Neuronal stem cell (in vitro differentiated cells): Measurements from ENCODE around the gene USP2.

Experiments used
- DNase-seq: peaks from one replicate; pipeline ENCODE4 v3.0.0-alpha.2; 2013; ENCODE audit warnings: low spot score
- H2AFZ ChIP-seq: one replicate; pipeline ENCODE4 v1.6.1; 2013; ENCODE audit warnings: mild to moderate bottlenecking, low read length, inconsistent platforms
- H2AK5ac ChIP-seq: 2 replicates; pipeline ENCODE4 v1.6.1; 2013; ENCODE audit warnings: low read depth, mild to moderate bottlenecking, inconsistent platforms, low read length, moderate library complexity, mixed read lengths
- H2BK120ac ChIP-seq: 2 replicates; pipeline ENCODE4 v1.6.1; 2013; ENCODE audit warnings: low read depth, mild to moderate bottlenecking, inconsistent platforms, low read length, moderate library complexity, mixed read lengths
- H2BK12ac ChIP-seq: one replicate; pipeline ENCODE4 v1.6.1; 2013; ENCODE audit warnings: low read length, inconsistent platforms
- H2BK15ac ChIP-seq: 2 replicates; pipeline ENCODE4 v1.6.1; 2013; ENCODE audit warnings: mild to moderate bottlenecking, low read length, inconsistent platforms, mixed read lengths
- H2BK5ac ChIP-seq: one replicate; pipeline ENCODE4 v1.6.1; 2013; ENCODE audit warnings: inconsistent platforms, mild to moderate bottlenecking, low read length, moderate library complexity
- H3K14ac ChIP-seq: one replicate; pipeline ENCODE4 v1.6.1; 2013; ENCODE audit warnings: low read length, inconsistent platforms
- H3K18ac ChIP-seq: 2 replicates; pipeline ENCODE4 v1.6.1; 2013; ENCODE audit warnings: low read length, inconsistent platforms
- H3K23ac ChIP-seq: 2 replicates; pipeline ENCODE4 v1.6.1; 2013; ENCODE audit warnings: low read depth, mild to moderate bottlenecking, mixed read lengths, low read length, inconsistent platforms; ENCODE audit not compliant: poor library complexity
- H3K27ac ChIP-seq: replicated peaks from 3 replicates; pipeline ENCODE4 v1.5.1; 2013; ENCODE audit warnings: low read length, inconsistent platforms
- H3K27me3 ChIP-seq, 3 experiments: 2 replicates each; pipeline ENCODE4 v1.6.1; 2013; ENCODE audit warnings: low read length in 3 of 3, mild to moderate bottlenecking in 2 of 3, inconsistent platforms in 1 of 3, low read depth in 1 of 3, mixed read lengths in 1 of 3, moderate library complexity in 1 of 3; ENCODE audit not compliant: control insufficient read depth in 3 of 3, insufficient read depth in 3 of 3
- H3K36me3 ChIP-seq, 2 donors: replicated peaks in 1 of 2; 2 replicates each; pipeline ENCODE4 v1.6.1; 2013; ENCODE audit warnings: low read length in 2 of 2; ENCODE audit not compliant: control insufficient read depth in 2 of 2, insufficient read depth in 2 of 2
- H3K4ac ChIP-seq: 2 replicates; pipeline ENCODE4 v1.6.1; 2013; ENCODE audit warnings: inconsistent platforms, mild to moderate bottlenecking, low read length, moderate library complexity
- H3K4me1 ChIP-seq, 2 donors: 1 replicate in 1 of 2; 2 replicates in 1 of 2; pipeline ENCODE4 v1.6.1; 2013; ENCODE audit warnings: low read length in 2 of 2, low read depth in 1 of 2; ENCODE audit not compliant: control insufficient read depth in 2 of 2, insufficient read depth in 1 of 2
- H3K4me2 ChIP-seq: one replicate; pipeline ENCODE4 v1.6.1; 2013; ENCODE audit warnings: mild to moderate bottlenecking, low read length, inconsistent platforms; ENCODE audit not compliant: insufficient read depth, poor library complexity, severe bottlenecking
- H3K4me3 ChIP-seq, 2 donors: 2 replicates each; pipeline ENCODE4 v1.5.1; 2013; ENCODE audit warnings: low read length in 2 of 2, mild to moderate bottlenecking in 2 of 2, inconsistent platforms in 1 of 2, moderate library complexity in 1 of 2
- H3K79me1 ChIP-seq: one replicate; pipeline ENCODE4 v1.6.1; 2013; ENCODE audit warnings: low read depth, mild to moderate bottlenecking, inconsistent platforms, low read length, moderate library complexity
- H3K9ac ChIP-seq: one replicate; pipeline ENCODE4 v1.6.1; 2013; ENCODE audit warnings: mild to moderate bottlenecking, low read depth, low read length, inconsistent platforms; ENCODE audit not compliant: poor library complexity
- H3K9me3 ChIP-seq, 2 donors: replicated peaks in 1 of 2; 2 replicates each; pipeline versions ENCODE3 to v1.6.1; 2013; ENCODE audit warnings: low read length in 2 of 2, mild to moderate bottlenecking in 2 of 2, inconsistent platforms in 1 of 2, low read depth in 1 of 2, mixed read lengths in 1 of 2, moderate library complexity in 1 of 2; ENCODE audit not compliant: control insufficient read depth in 2 of 2, insufficient read depth in 1 of 2
- H4K8ac ChIP-seq: one replicate; pipeline ENCODE4 v1.6.1; 2013; ENCODE audit warnings: low read depth, mild to moderate bottlenecking, inconsistent platforms, low read length, moderate library complexity
- H4K91ac ChIP-seq: one replicate; pipeline ENCODE4 v1.6.1; 2013; ENCODE audit warnings: low read length, low read depth, mild to moderate bottlenecking, inconsistent platforms; ENCODE audit not compliant: poor library complexity
- WGBS, 2 donors: extraction: QIAGEN DNeasy Blood & Tissue Kit; methylation state at CpG; one replicate each; pipeline ENCODE4 v1.1.7; 2013; ENCODE audit warnings: missing lambda C conversion rate in 2 of 2, mixed read lengths in 1 of 2; ENCODE audit not compliant: insufficient read length in 2 of 2, insufficient replicate concordance in 1 of 2; ENCODE audit errors: extremely low coverage in 2 of 2; 5-methylcytosine and 5-hydroxymethylcytosine counted together

Gene USP2

GRCh38 chr11:119368121-119369034 is 13.1 kb downstream of the USP2 start:
- H3K14ac ChIP-seq: no peak overlapping the region
- no peak overlapping the region for H2BK5ac ChIP-seq
- H4K91ac ChIP-seq: no peak overlapping the region
- H3K4me1 ChIP-seq: peaks cover 4 to 16% of the 10 kb centered on the region in 2 donors
- no peaks in the 10 kb centered on the region for H3K36me3 ChIP-seq
- DNase-seq: no peak
- no peak overlapping the region for H3K27ac ChIP-seq
- H4K8ac ChIP-seq: no peak overlapping the region
- no peak overlapping the region for H2AFZ ChIP-seq
- H3K23ac ChIP-seq: no peak overlapping the region
- H2BK15ac ChIP-seq: no peak overlapping the region
- H2AK5ac ChIP-seq: peak overlapping the region; percentile 31
- H3K27me3 ChIP-seq: peaks cover 2 to 79% (median 15%) of the 10 kb centered on the region in 3 experiments
- H3K4me3 ChIP-seq: no peak overlapping the region
- H3K4me2 ChIP-seq: no peak overlapping the region
- no peak overlapping the region for H2BK12ac ChIP-seq
- peaks cover 3 to 4% of the 10 kb centered on the region in 2 donors for H3K9me3 ChIP-seq
- no peak overlapping the region for H3K4ac ChIP-seq
- H3K18ac ChIP-seq: no peak overlapping the region
- no peak overlapping the region for H3K9ac ChIP-seq
- no peak overlapping the region for H2BK120ac ChIP-seq
- no peaks in the 10 kb centered on the region for H3K79me1 ChIP-seq
- WGBS, 2 donors: no CpG with 5 or more reads among the region's 17 CpGs

- no peak overlapping the region for H3K14ac ChIP-seq
- no peak overlapping the region for H3K4me3 ChIP-seq
- H4K8ac ChIP-seq: no peak overlapping the region
- H2AK5ac ChIP-seq: no peak overlapping the region
- no peak overlapping the region for H2BK15ac ChIP-seq
- no CpG with 5 or more reads among the region's 9 CpGs for WGBS, 2 donors
- H3K4me2 ChIP-seq: no peak overlapping the region
- H3K36me3 ChIP-seq: no peaks in the 10 kb centered on the region
- H3K4ac ChIP-seq: no peak overlapping the region
- H3K79me1 ChIP-seq: no peaks in the 10 kb centered on the region
- no peak for DNase-seq
- H3K27ac ChIP-seq: no peak overlapping the region
- H2BK120ac ChIP-seq: no peak overlapping the region
- peaks cover 2 to 85% (median 22%) of the 10 kb centered on the region in 3 experiments for H3K27me3 ChIP-seq
- peaks cover 4 to 18% of the 10 kb centered on the region in 2 donors for H3K4me1 ChIP-seq
- H3K9me3 ChIP-seq: peaks cover 3 to 4% of the 10 kb centered on the region in 2 donors
- no peak overlapping the region for H2BK12ac ChIP-seq
- H3K23ac ChIP-seq: no peak overlapping the region
- H2BK5ac ChIP-seq: no peak overlapping the region
- no peak overlapping the region for H2AFZ ChIP-seq
- H3K18ac ChIP-seq: no peak overlapping the region
- no peak overlapping the region for H3K9ac ChIP-seq
- no peak overlapping the region for H4K91ac ChIP-seq
These were observed 13.8 kb downstream of the USP2 start for GRCh38 chr11:119367661-119368120.

GRCh38 chr11:119366690-119367620 is 14.5 kb downstream of the USP2 start:
- no peak overlapping the region for H2BK15ac ChIP-seq
- H3K4me2 ChIP-seq: no peak overlapping the region
- no peak overlapping the region for H2BK5ac ChIP-seq
- H3K36me3 ChIP-seq: no peaks in the 10 kb centered on the region
- no peak overlapping the region for H3K4me3 ChIP-seq
- H2AK5ac ChIP-seq: no peak overlapping the region
- peaks cover 3 to 4% of the 10 kb centered on the region in 2 donors for H3K9me3 ChIP-seq
- no peak for DNase-seq
- H3K27ac ChIP-seq: no peak overlapping the region
- no peak overlapping the region for H3K9ac ChIP-seq
- H4K91ac ChIP-seq: no peak overlapping the region
- H3K27me3 ChIP-seq: peaks cover 2 to 92% (median 24%) of the 10 kb centered on the region in 3 experiments
- no peak overlapping the region for H3K23ac ChIP-seq
- H2BK120ac ChIP-seq: no peak overlapping the region
- H3K14ac ChIP-seq: no peak overlapping the region
- no peak overlapping the region for H2BK12ac ChIP-seq
- no peak overlapping the region for H2AFZ ChIP-seq
- WGBS, 2 donors: no CpG with 5 or more reads among the region's 11 CpGs
- no peak overlapping the region for H3K18ac ChIP-seq
- no peak overlapping the region for H4K8ac ChIP-seq
- no peaks in the 10 kb centered on the region for H3K79me1 ChIP-seq
- peaks cover 5 to 22% of the 10 kb centered on the region in 2 donors for H3K4me1 ChIP-seq
- H3K4ac ChIP-seq: no peak overlapping the region
